K562 (cell line): ENCODE data around the gene CDKL4. TPM values are rescaled to one million over a fixed set of nuclear protein-coding genes. Genes with fewer than 3 reads are reported as not detected.

ENCODE experiments used
- BACH1 ChIP-seq: fragments of 200-800 bp; sonication (Bioruptor generic); IDR thresholded peaks from 2 replicates; pipeline ENCODE4 v1.6.1; 2016; ENCODE audit warnings: missing genetic modification characterization, missing compliant biosample characterization
- CCAR2 ChIP-seq: fragments of 200-400 bp; formaldehyde crosslinking; IDR thresholded peaks from 2 replicates; pipeline ENCODE4 v1.6.1; 2017; ENCODE audit warnings: mild to moderate bottlenecking, low read depth, low read length
- CLOCK ChIP-seq: fragments of 250-450 bp; sonication (Bioruptor Pico); IDR thresholded peaks from 2 replicates; pipeline ENCODE4 v1.4.0; 2020; ENCODE audit warnings: mild to moderate bottlenecking, moderate library complexity, borderline replicate concordance
- DNMT1 ChIP-seq: fragments of 450-650 bp; IDR thresholded peaks from 2 replicates; pipeline ENCODE4 v1.6.1; 2016; ENCODE audit warnings: antibody characterized with exemption, mild to moderate bottlenecking
- JUND ChIP-seq, 2 experiments: IDR thresholded peaks; 2 replicates in 1 of 2; 3 replicates in 1 of 2; pipeline ENCODE4 v1.6.1; 2011; ENCODE audit warnings: borderline replicate concordance in 2 of 2, low read depth in 2 of 2, low read length in 2 of 2, improper control_type of control experiment in 1 of 2, missing biosample characterization in 1 of 2, missing genetic modification characterization in 1 of 2, missing genetic modification reagents in 1 of 2
- OTX1 ChIP-seq: fragments of 450-650 bp; formaldehyde crosslinking; IDR thresholded peaks from 2 replicates; pipeline ENCODE4 v1.4.0; 2022; ENCODE audit warnings: mild to moderate bottlenecking
- PKNOX1 ChIP-seq: fragments of 450-650 bp; IDR thresholded peaks from 2 replicates; pipeline ENCODE4 v1.6.1; 2016
- POLR2B ChIP-seq: fragments of 450-650 bp; IDR thresholded peaks from 2 replicates; pipeline ENCODE4 v1.6.1; 2018; ENCODE audit warnings: low read depth; ENCODE audit not compliant: partially characterized antibody
- PTBP1 ChIP-seq: fragments of 200-400 bp; formaldehyde crosslinking; IDR thresholded peaks from 2 replicates; pipeline ENCODE4 v1.6.1; 2017; ENCODE audit warnings: low read depth, low read length
- SMAD4 ChIP-seq: fragments of 250-450 bp; sonication (Bioruptor Pico); conservative IDR thresholded peaks from 2 replicates; pipeline ENCODE4 v1.8.0; 2021; ENCODE audit warnings: inconsistent platforms, mild to moderate bottlenecking, moderate library complexity
- SMARCA4 ChIP-seq: fragments of 450-650 bp; IDR thresholded peaks from 2 replicates; pipeline ENCODE4 v1.6.1; 2016
- ZNF407 ChIP-seq: fragments of 450-650 bp; IDR thresholded peaks from 2 replicates; pipeline ENCODE4 v1.6.1; 2016; ENCODE audit warnings: low read depth
- ZNF584 ChIP-seq: fragments of 200-800 bp; sonication (Bioruptor generic); IDR thresholded peaks from 2 replicates; pipeline ENCODE4 v1.6.1; 2016; ENCODE audit warnings: low read depth, mild to moderate bottlenecking, missing genetic modification characterization, missing compliant biosample characterization
- polyA plus RNA-seq, 8 experiments: library from polyadenylated mRNA; depleted of rRNA in 4 of 8; stranded (reverse) in 5 of 8; unstranded in 3 of 8; fragments of >200 nt; fragmentation: Nextera tagmentation in 2 of 8; fragmentation: Illumina TruSeq in 1 of 8; extraction: Ambion mirVana in 2 of 8; extraction: Trizol in 1 of 8; gene quantifications; 2 replicates each; pipeline versions ENCODE4 v1.2.1 to v1.2.3, GENCODE V29; 2011 to 2014; ENCODE audit warnings: inconsistent platforms in 1 of 8, missing spikeins in 1 of 8
- total RNA-seq, 7 experiments: library from RNA; depleted of rRNA in 6 of 7; stranded (reverse); fragments of >200 nt in 6 of 7; fragmentation: Illumina TruSeq in 2 of 7; extraction: Trizol in 2 of 7; gene quantifications; 2 replicates each; pipeline versions ENCODE4 v1.2.1 to v1.2.3, GENCODE V29; 2011 to 2021; ENCODE audit warnings: low replicate concordance in 1 of 7

Gene CDKL4
- total and polyA plus RNA-seq, 9 of the 15 experiments (the other 6 are each of a cell fraction or from before 2014, with no cell fraction given): not detected

- TF ChIP-seq JUND (IDR thresholded peaks at IDR 0.05; ENCODE audit: borderline replicate concordance, low read depth, low read length) (peak; percentile 58; the same call in 1 of the 2 replicates), JUND (tag; IDR thresholded peaks at IDR 0.05; ENCODE audit: borderline replicate concordance, low read depth, low read length) (no peak), CCAR2 (no peak), BACH1 (tag) (0 out of 2 replicates have a peak, but pooled peaks have one; percentile 12), POLR2B (no peak), ZNF584 (CRISPR knock-in tag) (no peak), SMAD4 (CRISPR knock-in tag) (peak; percentile 50; the same call in 1 of the 2 replicates), ZNF407 (no peak), OTX1 (CRISPR knock-in tag) (no peak), CLOCK (CRISPR knock-in tag) (no peak), PKNOX1 (no peak), SMARCA4 (peak; percentile 75; the same call in 1 of the 2 replicates), PTBP1 (no peak), DNMT1 (no peak)
These were observed 104.1 kb downstream of the CDKL4 start (continued) for GRCh38 chr2:39139511-39140237.
